Bronchial smooth muscle cell (primary cell): ENCODE measurements around the gene RAD54L2. TPM values are rescaled to one million over a fixed set of nuclear protein-coding genes. Genes with fewer than 3 reads are reported as not detected.

Source experiments
- total RNA-seq: library from RNA; depleted of rRNA; stranded (reverse); fragments of >200 nt; gene quantifications from 2 replicates; pipeline ENCODE4 v1.2.1, GENCODE V29; 2014

Gene RAD54L2, protein sequence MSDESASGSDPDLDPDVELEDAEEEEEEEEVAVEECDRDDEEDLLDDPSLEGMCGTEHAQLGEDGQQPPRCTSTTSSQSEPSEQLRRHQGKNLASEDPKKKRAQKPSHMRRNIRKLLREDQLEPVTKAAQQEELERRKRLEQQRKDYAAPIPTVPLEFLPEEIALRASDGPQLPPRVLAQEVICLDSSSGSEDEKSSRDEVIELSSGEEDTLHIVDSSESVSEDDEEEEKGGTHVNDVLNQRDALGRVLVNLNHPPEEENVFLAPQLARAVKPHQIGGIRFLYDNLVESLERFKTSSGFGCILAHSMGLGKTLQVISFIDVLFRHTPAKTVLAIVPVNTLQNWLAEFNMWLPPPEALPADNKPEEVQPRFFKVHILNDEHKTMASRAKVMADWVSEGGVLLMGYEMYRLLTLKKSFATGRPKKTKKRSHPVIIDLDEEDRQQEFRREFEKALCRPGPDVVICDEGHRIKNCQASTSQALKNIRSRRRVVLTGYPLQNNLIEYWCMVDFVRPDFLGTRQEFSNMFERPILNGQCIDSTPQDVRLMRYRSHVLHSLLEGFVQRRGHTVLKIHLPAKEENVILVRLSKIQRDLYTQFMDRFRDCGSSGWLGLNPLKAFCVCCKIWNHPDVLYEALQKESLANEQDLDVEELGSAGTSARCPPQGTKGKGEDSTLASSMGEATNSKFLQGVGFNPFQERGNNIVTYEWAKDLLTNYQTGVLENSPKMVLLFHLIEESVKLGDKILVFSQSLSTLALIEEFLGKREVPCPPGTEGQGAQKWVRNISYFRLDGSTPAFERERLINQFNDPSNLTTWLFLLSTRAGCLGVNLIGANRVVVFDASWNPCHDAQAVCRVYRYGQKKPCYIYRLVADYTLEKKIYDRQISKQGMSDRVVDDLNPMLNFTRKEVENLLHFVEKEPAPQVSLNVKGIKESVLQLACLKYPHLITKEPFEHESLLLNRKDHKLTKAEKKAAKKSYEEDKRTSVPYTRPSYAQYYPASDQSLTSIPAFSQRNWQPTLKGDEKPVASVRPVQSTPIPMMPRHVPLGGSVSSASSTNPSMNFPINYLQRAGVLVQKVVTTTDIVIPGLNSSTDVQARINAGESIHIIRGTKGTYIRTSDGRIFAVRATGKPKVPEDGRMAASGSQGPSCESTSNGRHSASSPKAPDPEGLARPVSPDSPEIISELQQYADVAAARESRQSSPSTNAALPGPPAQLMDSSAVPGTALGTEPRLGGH (N-terminal part only)
- 9.9 and 11.2 TPM in 2 replicates for total RNA-seq

DNA sequence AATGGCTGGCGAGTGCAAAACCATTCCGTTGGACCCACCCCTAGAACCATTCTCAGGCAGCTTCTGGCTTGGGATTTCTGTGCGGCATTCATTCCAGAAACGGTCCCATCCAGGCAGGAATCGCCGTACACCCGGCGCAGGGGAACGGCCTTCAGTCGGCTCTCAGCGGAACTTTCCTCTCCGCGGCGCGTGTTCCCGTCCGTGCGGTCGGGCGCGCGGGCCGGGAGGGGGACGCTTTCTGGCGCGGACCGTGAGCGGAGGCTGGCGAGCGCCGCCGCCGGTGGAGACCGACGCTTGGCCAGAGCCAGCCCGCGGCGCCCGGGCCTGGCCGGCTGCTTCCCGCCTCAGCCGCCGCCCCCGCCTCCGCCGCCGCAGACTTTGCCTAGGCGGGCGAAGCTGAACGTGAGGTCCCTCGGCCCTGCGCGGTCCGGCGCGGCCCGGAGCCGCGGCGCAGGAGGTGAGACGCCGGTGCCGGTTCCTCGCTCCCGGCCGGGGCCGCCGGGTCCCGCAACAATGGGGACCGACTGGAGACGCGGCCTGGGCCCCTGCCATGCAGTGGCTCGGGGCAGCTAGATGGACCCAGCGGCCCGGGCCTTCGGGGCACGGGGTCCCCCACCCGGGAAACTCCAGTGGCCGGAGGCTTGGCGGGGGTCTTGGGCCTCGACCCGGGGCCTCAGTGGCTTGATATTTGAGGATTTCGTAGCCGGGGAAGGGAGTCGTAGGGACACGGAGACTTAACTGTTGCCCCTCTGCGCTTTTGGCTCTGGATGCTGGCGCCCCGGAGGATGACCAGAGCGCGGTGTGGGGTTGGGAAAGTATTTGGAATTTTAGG, at the start of gene RAD54L2:
Gene RAD54L2 (plus strand): TSS at position 261 of the 832 bp plus-strand sequence. CDS start 51,702 bp downstream, outside the sequence.

Other genes with a start within 250 kb of the RAD54L2 start
- 44.6 and 90.5 TPM in 2 replicates for gene MANF, start 153.4 kb upstream of the RAD54L2 start, total RNA-seq
- gene RBM15B, start 147.4 kb upstream of the RAD54L2 start, total RNA-seq, result 24.3 and 28.3 TPM in 2 replicates
- gene DCAF1, start 38.7 kb upstream of the RAD54L2 start, total RNA-seq, result 9.8 and 12.3 TPM in 2 replicates
- gene TEX264, start 132.5 kb downstream of the RAD54L2 start, total RNA-seq, result 53.7 and 54.4 TPM in 2 replicates
- under 0.01 TPM in 2 replicates for gene GRM2, start 168.3 kb downstream of the RAD54L2 start, total RNA-seq
- gene IQCF6, start 240.5 kb downstream of the RAD54L2 start, total RNA-seq, result not detected in 2 replicates